Liver (tissue), 3 donors: Measurements from ENCODE around the gene HCK.

Experiments used
- EGR1 ChIP-seq, 2 donors: IDR thresholded peaks; 2 replicates each; pipeline ENCODE4 v1.6.1; 2016 to 2018; ENCODE audit warnings: antibody characterized with exemption in 2 of 2, low read depth in 2 of 2
- GABPA ChIP-seq, 2 donors: IDR thresholded peaks in 1 of 2; conservative IDR thresholded peaks in 1 of 2; 2 replicates each; pipeline ENCODE4 v1.6.1; 2016; ENCODE audit warnings: antibody characterized with exemption in 2 of 2, mild to moderate bottlenecking in 1 of 2, moderate library complexity in 1 of 2
- JUND ChIP-seq, 2 donors: IDR thresholded peaks; 2 replicates each; pipeline ENCODE4 v1.6.1; 2016; ENCODE audit warnings: antibody characterized with exemption in 2 of 2
- MAX ChIP-seq: IDR thresholded peaks from 2 replicates; pipeline ENCODE4 v1.6.1; 2016; ENCODE audit warnings: antibody characterized with exemption
- RAD21 ChIP-seq, 2 donors: IDR thresholded peaks; 2 replicates each; pipeline ENCODE4 v1.6.1; 2016; ENCODE audit warnings: antibody characterized with exemption in 2 of 2, mild to moderate bottlenecking in 2 of 2
- TAF1 ChIP-seq: conservative IDR thresholded peaks from 2 replicates; pipeline ENCODE4 v1.6.1; 2016; ENCODE audit warnings: antibody characterized with exemption, mild to moderate bottlenecking
- YY1 ChIP-seq: IDR thresholded peaks from 2 replicates; pipeline ENCODE4 v1.6.1; 2016; ENCODE audit warnings: antibody characterized with exemption, mild to moderate bottlenecking
- ZBTB33 ChIP-seq: IDR thresholded peaks from 2 replicates; pipeline ENCODE4 v1.6.1; 2016; ENCODE audit warnings: antibody characterized with exemption
- TF ChIP-seq, protein P1 (sequence below): fragments of 150-350 bp; IDR thresholded peaks from 2 replicates; pipeline ENCODE4 v1.5.1; 2017; ENCODE audit warnings: improper control_type of control experiment, low read depth, low read length; ENCODE audit not compliant: missing input control
- TF ChIP-seq, protein P2 (sequence below): IDR thresholded peaks from 2 replicates; pipeline ENCODE4 v1.6.1; 2016; ENCODE audit warnings: antibody characterized with exemption, mild to moderate bottlenecking
- donor health status: healthy.
- donor health status: healthy.

DNA sequence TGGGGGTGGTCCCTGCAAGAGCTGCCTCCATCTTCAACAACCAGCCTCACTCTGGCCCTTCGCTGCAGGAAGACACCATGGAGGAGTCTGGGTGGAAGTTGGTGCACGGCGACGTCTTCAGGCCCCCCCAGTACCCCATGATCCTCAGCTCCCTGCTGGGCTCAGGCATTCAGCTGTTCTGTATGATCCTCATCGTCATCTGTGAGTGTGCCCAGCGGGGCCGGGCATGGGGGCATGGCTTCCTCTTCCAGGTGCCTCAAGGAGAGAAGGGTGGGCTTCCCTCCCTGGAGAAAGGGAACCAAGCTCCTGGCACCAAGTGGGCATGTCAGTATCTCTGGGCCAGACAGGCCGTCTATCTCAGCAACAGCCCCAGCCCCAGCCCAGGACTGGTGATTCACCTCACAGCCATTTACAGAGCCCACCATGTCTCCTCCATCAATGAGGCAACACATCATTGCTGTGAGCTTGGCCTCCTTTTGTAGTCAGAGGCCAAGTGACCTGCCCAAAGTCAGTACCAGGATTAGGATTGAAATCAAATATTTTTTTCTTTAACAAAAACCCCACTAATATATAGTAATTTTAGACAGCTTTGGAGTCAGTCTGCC, 97.6 kb downstream of the HCK start:
- TF ChIP-seq, protein P1, sequence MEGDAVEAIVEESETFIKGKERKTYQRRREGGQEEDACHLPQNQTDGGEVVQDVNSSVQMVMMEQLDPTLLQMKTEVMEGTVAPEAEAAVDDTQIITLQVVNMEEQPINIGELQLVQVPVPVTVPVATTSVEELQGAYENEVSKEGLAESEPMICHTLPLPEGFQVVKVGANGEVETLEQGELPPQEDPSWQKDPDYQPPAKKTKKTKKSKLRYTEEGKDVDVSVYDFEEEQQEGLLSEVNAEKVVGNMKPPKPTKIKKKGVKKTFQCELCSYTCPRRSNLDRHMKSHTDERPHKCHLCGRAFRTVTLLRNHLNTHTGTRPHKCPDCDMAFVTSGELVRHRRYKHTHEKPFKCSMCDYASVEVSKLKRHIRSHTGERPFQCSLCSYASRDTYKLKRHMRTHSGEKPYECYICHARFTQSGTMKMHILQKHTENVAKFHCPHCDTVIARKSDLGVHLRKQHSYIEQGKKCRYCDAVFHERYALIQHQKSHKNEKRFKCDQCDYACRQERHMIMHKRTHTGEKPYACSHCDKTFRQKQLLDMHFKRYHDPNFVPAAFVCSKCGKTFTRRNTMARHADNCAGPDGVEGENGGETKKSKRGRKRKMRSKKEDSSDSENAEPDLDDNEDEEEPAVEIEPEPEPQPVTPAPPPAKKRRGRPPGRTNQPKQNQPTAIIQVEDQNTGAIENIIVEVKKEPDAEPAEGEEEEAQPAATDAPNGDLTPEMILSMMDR, result no peak
- TF ChIP-seq, protein P2, sequence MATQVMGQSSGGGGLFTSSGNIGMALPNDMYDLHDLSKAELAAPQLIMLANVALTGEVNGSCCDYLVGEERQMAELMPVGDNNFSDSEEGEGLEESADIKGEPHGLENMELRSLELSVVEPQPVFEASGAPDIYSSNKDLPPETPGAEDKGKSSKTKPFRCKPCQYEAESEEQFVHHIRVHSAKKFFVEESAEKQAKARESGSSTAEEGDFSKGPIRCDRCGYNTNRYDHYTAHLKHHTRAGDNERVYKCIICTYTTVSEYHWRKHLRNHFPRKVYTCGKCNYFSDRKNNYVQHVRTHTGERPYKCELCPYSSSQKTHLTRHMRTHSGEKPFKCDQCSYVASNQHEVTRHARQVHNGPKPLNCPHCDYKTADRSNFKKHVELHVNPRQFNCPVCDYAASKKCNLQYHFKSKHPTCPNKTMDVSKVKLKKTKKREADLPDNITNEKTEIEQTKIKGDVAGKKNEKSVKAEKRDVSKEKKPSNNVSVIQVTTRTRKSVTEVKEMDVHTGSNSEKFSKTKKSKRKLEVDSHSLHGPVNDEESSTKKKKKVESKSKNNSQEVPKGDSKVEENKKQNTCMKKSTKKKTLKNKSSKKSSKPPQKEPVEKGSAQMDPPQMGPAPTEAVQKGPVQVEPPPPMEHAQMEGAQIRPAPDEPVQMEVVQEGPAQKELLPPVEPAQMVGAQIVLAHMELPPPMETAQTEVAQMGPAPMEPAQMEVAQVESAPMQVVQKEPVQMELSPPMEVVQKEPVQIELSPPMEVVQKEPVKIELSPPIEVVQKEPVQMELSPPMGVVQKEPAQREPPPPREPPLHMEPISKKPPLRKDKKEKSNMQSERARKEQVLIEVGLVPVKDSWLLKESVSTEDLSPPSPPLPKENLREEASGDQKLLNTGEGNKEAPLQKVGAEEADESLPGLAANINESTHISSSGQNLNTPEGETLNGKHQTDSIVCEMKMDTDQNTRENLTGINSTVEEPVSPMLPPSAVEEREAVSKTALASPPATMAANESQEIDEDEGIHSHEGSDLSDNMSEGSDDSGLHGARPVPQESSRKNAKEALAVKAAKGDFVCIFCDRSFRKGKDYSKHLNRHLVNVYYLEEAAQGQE, result no peak
- TF ChIP-seq YY1 (no peak), JUND (IDR thresholded peaks at IDR 0.05) (no peak), RAD21 (IDR thresholded peaks at IDR 0.05) (no peak), TAF1 (no peak), ZBTB33 (no peak), MAX (no peak), GABPA (IDR thresholded peaks at IDR 0.05 in 1 of 2, conservative IDR thresholded peaks at IDR 0.05 in 1 of 2) (no peak), EGR1 (IDR thresholded peaks at IDR 0.05; ENCODE audit: low read depth in 2 of 2) (no peak)
